Colon (tissue), 2 donors: ENCODE measurements around the gene EPO.
"Not testable (repeated sequence)": the region's sequence is repeated elsewhere in the genome, so short reads cannot be mapped to it uniquely, and the experiment has no call there.

Source experiments
- FAIRE-seq: peaks from 2 replicates; lab custom pipeline; 2012; peaks lifted over from hg19 to GRCh38; lab: Jason Lieb, UNC
- donor health status: control.
- donor health status: control.

Gene EPO

GRCh38 chr7:100739934-100740333, 19.7 kb downstream of the EPO start:
- FAIRE-seq, result no peak

DNA sequence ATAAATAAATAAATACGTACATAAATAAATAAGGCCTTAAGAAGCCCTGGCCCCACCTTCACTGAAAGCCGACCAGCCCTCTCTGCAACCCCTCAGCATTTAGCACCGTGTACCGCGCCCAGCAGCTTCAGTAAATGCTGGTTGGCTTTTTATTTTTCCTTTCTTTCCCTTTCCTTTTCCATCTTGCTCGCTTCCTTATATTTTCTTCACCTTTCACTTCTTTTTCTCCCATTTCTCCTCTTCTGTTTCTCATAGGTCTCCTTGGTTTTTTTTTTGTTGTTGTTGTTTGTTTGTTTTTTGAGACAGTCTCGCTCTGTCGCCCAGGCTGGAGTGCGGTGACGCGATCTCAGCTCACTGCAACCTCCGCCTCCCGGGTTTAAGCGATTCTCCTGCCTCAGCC, 24.3 kb downstream of the EPO start:
- FAIRE-seq, result no peak

GRCh38 chr7:100745184-100745583, 24.9 kb downstream of the EPO start:
- no peak for FAIRE-seq

DNA sequence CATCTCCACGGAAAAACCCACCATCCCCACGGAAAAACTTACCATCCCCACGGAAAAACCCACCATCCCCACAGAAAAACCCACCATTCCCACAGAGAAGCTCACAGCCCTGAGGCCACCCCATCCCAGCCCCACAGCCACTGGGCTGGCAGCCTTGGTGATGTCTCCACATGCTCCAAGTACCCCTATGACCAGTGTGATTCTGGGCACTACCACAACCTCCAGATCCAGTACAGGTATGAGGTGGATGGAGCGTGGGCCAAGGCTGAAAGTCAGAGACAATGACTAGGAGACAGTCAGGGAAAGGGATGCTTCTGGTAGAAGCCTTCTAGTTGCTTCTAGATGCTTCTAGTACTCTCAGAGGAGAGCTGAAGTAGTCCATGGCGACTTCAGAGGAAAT, 32.7 kb downstream of the EPO start:
- no peak for FAIRE-seq

DNA sequence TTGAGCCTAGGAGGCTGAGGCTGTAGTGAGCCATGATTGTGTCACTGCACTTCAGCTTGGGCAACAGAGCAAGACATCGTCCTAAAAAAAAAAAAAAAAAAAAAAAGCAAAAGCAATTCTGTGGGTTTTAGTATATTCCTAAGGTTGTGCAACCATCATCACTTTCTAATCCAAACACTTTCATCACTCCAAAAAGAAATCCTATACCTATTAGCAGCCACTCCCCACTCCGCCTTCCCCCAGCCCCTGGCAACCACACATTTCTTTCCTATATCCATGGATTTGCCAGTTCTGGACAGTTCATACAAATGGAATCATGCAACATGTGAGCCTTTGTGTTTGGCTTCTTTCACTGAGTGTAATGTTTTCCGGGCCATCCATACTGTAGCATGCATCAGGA, 33.5 kb downstream of the EPO start:
- FAIRE-seq, result no peak

DNA sequence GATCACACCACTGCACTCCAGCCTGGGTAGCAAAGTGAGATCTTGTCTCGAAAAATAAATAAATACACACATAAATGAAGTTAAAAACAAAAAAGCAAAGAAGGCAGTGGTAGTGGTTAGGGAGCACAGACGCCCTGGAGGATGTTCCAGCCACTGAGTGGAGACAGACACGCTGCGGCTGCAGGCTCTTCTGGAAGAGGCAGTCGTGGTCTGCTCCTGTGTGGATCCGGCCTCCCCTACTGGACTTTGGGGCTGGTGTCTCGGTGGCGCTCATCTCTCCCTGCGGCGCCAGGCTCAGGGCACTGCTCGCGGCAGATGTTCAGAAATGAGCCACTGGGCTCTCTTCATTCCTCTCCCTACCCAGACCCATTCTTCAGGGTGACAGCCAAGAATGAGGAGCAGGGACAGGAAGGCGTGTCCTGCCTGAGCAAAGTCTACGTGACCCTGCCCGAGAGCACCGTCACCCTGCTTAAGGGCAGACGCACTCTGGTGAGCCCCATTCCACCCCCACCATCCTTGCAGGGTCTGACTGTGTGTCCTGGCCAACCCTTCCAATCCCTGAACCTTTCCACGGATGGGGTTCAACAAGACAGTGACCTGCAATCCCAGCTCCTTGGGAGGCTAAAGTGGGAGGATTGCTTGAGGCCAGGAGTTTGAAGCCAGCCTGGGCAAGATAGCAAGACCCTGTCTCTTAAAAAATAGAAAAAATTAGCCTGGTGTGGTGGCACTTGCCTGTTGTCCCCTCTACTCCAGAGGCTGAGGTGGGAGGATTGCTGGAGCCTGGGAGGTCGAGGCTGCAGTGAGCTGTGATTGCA, 39.3 kb downstream of the EPO start:
- no peak for FAIRE-seq

DNA sequence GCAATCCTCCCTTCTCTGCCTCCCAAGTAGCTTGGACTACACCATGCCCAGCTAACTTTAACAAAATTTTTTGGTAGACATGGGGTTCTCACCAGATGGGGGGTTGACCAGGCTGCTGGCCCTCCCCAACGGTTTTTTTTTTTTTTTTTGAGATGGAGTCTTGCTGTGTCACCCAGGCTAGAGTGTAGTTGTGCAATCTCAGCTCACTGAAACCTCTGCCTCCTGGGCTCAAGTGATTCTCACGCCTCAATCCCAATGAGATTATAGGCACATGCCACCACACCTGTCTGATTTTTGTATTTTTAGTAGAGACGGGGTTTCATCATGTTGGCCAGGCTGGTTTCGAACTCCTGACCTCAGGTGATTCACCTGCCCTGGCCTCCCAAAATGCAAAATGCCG, 42.6 kb downstream of the EPO start:
- not testable (repeated sequence) for FAIRE-seq

DNA sequence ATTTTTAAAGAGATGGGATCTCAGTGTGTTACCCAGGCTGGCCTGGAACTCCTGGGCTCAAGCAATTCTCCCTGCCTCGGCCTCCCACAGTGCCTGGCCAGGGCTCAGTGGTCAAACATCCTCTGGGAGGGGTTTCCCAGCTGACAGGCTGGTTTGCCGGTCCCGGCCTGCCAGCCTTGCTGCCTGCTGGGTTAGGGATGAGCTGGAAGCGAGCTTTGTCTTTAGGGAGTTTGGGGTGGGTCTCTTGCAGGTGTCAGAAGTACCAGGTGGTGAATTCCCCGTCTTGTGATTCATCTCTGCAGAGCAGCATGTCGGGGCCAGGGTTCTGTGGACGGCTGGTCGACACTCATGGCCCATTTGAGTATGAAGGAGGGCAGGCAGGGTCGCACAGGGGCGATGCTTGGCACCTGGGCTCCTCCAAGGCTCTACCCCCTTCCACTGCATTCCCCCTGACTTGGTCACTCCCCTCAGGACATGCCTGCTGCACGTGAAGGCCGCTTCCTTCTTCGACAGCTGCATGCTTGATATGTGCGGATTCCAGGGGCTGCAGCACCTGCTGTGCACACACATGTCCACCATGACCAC, 43.4 kb downstream of the EPO start:
- FAIRE-seq, result no peak

- no peak for FAIRE-seq
Measured at GRCh38 chr7:100764841-100765240, 44.6 kb downstream of the EPO start.

DNA sequence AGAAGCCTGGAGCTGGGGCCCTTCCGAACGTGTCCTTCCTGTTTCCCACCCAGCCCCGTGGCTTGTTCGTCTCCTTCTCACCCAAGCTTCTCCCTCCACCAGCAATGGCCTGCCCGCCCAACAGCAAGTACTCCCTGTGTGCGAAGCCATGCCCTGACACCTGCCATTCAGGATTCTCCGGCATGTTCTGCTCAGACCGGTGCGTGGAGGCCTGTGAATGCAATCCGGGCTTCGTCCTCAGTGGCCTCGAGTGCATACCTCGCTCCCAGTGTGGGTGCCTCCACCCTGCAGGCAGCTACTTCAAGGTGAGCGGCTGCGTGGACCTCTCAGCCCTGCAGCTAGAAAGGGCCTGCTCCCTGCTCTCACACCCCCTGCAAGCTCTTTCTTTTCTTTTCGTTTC, 45.0 kb downstream of the EPO start:
- no peak for FAIRE-seq

GRCh38 chr7:100768784-100769183, 48.5 kb downstream of the EPO start:
- FAIRE-seq, result no peak
